ENCODE measurements around the gene NT5C.
A peak's percentile ranks its signal among the peaks of the same experiment; 100 is the strongest.

Gene NT5C

DNA sequence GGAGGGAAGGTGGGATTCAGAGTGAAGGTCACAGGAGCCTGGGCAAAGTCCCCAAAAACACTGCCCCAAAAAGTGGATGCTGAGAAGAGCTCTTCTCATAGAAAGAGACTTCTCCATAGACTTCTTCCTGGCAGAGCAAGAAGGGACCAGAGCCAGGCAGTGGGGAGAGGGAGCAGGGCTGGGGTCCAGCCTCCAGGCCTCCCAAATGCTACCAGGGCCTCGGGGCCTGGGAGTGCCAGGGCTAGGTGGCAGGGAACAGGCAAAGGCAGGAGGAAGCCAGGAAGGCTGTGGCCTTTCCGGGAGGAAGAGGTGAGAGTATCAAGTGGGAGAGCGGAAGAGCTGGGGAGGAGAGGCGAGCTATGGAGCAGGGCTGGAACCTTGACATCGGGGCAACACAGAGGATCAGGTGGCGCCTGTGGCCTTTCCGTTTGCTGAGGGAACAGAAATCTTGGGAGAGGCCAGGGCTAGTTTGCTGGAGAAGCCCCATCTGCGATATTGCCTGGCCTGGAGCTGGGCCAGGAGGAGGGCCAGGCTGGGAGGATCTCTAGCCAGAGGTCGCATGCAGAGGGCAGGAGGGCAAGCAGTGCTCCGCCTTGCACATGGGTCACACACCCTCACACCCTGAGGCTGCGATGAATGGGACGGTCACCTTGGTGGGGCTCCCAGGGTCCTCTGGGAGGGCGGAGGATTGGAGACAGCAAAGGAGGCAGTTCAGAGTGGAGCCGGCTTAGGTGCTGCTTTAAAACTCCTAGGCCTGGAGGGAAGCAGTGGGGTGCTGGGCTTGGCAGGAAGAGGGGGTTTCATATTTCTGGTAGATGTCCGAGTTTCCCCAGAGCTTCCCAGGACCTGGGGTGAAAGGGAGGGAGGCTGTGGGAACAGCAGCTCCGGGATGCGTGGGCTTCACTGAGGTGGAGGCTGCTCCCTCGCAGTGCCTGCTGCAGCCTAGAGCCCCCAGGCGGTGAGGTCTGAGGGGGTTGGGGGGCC is 40.4 kb downstream of the NT5C start:
- DNase-seq = no peak

DNA sequence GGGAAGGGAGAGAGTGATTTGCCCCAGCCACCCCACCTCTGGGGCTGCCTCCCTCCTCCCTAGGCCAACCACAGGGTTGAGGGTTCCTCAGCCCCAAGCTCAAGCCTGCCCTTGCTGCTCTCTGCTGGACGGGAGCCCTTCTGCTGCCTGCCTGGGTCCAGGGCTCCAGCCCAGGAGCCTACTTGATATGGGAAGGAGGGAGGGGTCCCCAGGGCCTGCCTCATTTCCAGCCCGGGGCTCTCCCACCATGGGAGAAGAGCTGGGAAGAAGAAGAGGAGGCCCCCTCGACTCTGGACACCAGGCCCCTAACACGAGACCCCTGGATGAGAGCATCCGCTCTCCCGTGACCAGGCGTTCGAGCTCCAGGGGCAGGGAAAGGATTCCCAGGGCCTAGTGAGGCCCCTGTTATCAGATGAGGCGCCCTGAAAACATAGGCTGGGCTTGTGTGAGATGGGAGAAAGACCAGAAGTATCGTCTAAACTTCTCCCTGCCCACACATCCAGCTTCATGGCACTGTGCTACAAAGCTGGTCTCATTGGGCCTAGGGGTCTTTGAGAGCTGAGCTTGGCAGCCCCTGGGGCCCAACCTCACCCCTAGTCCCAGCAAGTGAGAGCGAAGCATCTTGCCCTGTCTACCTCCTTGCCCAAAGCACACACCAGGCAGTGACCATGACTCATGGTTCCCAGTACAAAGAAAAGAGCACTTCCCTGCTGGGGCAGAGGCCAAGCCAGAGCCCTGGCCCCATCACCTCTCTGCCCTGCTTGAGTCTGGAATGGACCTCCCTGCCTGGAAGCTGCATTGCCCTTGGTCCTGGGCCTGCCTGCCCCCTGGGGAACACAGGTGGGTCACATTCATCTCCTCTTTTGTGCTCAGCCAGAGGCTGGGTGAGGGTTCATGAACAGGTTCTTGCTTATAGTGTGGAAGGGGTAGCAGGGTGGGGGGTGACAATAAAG is 42.8 kb downstream of the NT5C start:
- DNase-seq = no peak

DNA sequence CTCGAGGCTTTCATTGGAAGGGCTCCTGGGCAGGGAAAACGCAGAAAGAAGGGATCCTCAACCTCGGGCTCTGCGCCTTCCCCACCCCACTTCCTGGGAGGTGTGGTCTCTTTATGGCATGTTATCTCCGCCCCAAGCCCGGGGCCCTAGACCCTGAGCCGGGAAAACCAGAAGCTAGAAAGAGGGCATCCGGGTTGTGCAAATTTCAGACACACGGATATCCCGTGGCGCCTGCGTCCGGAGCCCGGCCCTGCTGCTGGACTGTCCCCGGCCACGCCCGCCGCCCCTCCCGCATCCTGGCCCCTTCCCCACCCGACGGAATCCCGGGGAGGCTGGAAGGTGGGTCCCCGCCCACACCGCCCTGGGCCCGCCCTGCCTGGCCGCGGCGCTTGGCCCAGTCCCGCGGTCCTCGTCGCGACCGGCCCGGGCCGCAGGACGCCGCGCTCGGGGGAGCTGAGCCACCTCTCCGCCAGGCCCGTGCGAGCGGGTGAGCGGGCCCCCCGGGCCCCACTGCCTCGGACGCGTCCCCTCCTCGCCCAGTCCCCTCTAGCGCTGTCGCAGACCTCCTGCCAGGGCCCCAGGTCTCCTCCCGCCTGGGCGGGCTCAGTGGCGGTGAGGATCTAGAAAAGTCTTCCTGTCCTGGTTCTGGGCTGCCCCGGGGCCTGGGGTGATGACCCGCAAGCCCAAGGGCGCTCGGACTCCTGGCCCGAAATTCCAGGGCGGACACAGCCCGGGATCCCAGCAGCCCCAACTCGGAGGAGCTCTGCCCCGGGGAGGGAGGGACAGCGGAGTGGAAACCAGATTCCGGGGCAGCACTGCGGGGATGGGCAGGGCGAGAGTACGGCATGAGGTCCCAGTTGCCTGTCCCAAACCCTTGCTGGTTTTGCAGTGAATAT is 43.7 kb downstream of the NT5C start, which contains the start of gene SLC16A5:
SLC16A5 (plus strand) TSS at position 397 of the 896 bp plus-strand sequence. CDS start 5,683 bp downstream, outside the sequence.
- peak; percentile 17 for DNase-seq

DNA sequence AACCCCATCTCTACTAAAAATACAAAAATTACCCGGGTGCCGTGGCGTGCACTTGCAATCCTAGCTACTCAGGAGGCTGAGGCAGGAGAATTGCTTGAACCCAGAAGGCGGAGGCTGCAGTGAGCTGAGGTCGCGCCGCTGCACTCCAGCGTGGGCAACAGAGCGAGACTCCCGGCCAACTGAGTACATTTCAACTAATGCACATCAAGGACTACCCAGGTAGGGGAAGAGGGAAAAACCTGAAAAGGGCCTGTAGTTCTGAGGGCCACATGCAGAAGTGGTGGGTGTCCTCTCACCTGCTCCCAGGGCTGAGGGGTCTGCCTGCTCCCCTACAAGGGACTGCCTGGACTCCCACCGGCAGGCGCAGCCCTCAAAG is 44.4 kb downstream of the NT5C start:
- no peak for DNase-seq

DNA sequence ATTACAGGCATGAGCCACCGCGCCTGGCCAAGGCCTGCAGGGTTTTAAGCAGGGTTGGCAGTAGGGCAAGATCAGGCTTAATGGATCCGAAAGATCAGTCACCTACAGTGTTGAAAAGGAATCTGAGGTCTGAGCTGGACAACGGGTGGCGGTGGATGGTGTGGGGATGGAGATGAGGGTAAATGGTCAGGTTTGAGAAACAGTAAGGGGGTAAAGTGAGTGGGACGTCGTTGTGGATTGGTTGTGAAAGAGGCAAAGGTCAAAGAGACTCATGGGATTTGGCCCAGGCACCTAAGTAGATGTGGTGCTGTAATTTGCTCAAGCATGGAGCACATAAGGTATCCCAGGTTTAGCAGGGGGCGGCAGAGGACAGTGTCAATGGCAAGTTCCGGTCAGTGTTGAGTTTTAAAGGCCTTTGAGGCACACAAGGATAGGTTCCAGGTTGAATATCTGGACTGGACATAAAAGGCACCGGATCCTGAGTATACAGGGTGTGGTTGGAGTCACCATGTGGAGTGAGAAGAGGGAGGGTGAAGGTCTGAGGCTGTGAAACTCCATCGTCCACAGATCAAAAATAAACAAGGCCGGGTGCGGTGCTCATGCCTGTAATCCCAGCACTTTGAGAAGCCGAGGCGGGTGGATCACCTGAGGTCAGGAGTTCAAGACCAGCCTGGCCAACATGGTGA is 44.9 kb downstream of the NT5C start:
- DNase-seq = no peak

DNA sequence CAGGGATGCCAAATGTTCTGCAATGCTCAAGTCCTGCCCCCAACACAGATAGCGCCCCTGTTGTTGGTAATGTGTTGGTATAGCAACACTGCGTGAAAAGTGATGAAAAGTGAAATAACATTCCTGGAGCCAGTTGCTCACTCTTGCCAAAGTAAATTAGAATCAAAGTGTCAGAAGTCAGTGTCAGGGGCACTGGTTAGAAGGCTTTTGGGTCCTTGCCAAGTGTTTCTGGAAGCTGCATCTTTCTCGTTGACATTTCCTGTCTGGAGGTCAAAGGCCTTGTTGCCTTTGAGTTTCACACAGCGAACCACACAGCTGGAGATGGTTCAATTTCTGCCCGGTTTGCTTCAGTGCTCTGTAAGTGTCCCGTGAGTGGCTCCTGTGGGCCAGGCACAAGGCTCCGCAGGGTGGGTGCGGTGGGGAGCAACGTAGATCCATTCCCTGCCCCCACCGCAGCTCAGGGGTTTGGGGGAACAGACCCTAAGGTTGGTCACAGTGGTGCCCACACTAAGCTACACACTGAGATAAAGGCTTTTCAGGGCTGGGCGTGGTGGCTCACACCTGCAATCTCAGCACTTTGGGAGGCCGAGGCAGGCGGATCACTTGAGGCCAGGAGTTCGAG is 47.4 kb downstream of the NT5C start:
- DNase-seq = no peak

DNA sequence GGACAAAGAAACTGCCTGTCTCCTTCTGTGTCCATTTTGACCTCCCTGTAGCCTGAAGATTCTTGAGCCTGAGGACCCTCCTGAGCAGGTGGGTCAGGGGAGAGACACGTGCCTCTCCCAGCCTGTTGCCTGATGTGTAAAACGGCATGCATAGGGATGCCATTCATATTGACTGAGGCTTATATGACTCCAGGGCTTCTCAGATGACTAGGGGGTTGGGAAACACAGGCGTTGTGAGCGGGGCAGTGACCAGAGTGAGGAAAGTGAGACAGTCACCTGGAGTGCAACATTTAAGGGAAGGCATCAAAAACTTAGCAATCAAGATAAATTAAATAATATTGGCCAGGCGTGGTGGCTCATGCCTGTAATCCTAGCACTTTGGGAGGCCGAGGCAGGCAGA is 48.9 kb downstream of the NT5C start:
- no peak for DNase-seq

DNA sequence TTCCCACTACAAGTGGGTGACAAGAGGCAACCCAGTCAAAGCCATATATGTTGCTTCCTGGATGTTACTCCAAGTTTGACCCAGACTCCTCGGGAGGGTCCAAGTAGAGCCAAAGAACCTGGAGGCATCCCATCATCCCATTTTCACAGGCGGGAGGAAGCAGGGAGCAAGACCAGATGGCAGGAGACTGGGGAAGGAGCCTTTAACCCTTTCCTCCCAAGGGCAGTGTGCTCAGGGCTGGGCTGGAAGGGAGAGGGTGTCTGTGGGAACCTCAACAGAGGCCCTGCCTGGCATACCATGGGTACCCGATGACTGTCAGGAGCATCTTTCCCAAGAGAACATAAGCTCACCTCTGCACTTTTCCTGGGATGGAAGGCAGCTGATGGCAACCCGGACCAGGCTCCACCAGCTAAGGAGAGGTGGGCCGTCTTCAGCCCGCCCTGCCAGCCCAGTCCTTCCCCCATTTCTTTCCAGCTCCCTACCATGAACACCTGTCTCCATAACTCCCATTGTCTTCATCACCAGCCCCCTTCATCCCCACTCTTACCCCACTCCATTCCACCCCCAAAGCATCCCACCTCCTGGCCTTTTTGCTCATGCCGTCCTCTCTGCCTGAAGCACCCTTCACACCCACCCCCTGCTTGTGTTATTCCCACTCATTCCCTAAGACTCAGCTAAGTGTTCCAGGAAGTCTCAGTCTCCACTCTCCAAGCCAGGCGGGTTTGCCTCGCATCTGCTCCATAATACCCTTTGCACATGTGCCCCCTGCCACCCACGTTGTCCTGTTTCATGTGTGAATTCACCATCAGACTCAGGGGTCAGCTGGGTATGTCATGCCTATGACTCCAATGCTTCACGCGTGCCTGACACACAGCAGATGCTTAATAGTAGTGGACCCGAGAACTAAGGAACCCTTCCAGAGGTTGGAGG is 49.7 kb downstream of the NT5C start:
- DNase-seq = no peak
